IPS-NIHi7 (cell line): ENCODE measurements around the gene LCN2.

Experiments
- DNase-seq: peaks from one replicate; pipeline ENCODE4 v3.0.0; 2012; ENCODE audit warnings: mixed read lengths; ENCODE audit errors: extremely low spot score

Gene LCN2

GRCh38 chr9:128201441-128202369 lies 52.5 kb downstream of the LCN2 start:
- no peak for DNase-seq

- no peak for DNase-seq
Measured at GRCh38 chr9:128202648-128203023, 53.4 kb downstream of the LCN2 start.
